HT1080 (cell line): ENCODE results near the gene UMODL1. TPM values are rescaled to one million over a fixed set of nuclear protein-coding genes. Genes with fewer than 3 reads are reported as not detected.

Experiments used
- DNase-seq: peaks from one replicate; pipeline ENCODE4 v3.0.0-alpha.2; 2015; ENCODE audit warnings: low read depth
- total RNA-seq: library from RNA; depleted of rRNA; stranded (reverse); fragments of >200 nt; shearing (Covaris generic); gene quantifications from 2 replicates; pipeline ENCODE4 v1.2.3, GENCODE V29; 2014

UMODL1 gene
- total RNA-seq, 1 experiment from 2014 or later = not detected

DNA sequence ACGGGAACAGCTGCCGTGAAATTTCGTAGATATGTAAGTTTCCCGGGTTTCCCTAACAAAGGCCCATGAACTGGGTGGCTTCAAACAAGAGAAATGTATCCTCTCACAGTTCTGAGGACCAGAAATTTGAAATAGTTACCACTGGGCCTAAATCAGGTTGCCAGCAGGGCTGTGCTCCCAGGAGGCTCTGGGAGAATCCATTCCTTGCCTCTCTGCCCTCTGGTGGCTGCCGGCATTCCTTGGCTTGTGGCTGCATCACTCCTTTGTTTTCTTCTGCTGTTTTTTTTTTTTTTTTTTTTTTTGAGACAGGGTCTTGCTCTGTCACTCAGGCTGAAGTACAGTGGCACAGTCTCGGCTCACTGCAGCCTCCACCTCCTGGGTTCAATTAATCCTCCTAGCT, 23.7 kb downstream of the UMODL1 start:
- DNase-seq = no peak

DNA sequence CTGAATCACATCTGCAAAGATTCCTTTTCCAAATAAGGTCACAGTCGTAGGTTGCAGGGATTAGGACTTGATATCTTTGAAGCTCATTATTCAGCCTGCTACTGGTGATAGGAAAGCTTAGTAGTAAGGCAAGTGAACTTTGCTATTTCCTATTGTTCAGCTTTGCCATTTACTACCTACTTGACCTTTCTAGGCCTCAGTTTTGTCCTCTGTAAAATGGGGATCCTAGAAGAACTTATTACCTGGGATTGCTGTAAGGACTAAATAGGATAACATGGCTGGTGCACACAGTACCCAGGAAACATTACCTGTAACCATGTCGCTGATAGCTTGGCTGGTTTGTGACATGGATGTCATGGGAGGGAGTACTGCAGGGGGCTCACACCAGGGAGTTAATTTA, 24.5 kb downstream of the UMODL1 start:
- DNase-seq = no peak

DNA sequence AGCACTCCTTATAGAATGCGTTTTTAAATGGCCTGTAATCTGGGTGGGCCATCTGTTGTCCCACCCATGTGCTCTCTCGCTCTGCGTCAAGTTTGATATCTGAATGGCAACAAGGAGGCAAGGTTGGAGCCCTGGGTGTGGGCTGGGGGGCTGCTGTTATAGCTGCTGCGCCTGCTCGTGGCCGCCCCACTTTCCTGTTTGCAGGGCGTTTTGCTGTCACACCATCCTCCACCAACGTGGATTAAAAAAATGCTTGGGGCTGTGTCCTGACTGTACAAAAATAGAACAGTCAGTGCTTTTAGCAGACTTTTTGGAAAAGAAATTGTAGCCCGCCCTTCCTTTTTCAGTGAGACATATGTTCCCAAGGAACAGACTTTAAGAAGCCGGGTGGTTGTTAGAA, 25.4 kb downstream of the UMODL1 start:
- no peak for DNase-seq

DNA sequence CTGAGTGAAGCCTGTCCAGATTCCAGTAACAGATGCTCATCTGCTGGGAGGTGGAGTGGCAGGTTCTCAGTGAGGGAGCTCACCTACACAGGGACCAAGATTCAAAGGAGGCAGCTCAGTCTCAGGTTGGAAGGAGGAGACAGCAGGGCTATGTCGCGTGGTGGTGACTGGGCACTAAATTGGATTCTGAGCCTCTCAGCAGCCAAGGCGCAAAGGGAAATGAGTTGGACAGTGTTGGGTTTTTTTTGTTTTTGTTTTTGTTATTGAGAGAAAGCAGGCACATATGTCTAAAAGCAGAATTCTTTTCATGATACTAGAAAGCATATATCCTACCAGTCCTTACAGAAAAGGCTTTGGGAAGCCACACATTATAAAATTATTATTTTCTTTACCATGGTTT, 26.2 kb downstream of the UMODL1 start:
- peak; percentile 16 for DNase-seq

DNA sequence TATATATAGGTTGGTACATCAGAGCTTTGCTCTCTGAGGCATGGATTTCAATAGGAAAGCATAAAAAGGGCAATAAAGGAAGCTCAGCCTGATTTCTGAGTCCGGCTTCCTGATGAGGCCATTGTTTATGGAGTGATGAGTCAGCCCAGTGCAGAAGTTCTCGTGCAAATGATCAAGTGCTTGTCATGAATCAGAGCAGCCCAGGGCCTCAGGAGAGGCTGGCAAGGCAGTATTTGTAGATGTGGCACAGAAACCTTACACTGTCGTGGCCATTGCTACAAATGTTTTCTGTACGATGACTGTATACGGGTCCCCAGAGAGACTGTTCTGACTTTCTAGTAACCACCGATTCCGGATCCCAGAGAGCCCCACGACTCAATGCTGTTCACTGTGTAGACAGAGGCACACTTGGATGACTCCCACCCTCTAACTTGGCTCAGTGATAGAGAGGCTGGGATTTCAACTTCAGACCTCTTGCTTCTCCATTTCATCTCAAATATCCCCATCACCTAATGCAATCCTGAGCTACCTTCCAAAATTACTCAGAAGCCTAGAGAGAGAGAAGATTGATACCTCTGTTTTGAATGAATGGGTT, 26.8 kb downstream of the UMODL1 start:
- DNase-seq = peak; percentile 96

DNA sequence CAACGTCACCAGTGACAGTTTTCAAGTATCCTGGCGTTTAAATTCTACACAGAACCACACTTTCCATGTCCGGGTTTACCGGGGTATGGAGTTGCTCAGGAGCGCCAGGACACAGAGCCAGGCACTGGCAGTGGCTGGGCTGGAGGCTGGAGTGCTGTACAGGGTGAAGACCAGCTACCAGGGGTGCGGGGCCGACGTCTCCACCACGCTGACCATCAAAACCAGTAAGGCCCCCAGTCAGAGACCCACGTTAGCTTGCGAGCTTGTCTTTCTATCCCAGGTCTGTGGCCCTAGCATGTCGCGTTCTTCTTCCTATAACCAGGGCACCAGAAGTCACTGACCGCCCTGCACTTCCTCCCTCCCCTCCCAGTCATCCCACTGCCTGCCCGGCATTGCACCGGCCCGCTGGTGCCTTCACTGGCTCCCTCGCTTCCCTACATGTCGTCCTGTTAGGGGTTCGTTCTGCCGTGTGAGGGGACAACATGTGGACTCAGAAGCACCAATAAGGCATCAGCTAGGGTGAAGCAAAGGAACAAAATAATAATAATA, 27.9 kb downstream of the UMODL1 start:
- DNase-seq = no peak

DNA sequence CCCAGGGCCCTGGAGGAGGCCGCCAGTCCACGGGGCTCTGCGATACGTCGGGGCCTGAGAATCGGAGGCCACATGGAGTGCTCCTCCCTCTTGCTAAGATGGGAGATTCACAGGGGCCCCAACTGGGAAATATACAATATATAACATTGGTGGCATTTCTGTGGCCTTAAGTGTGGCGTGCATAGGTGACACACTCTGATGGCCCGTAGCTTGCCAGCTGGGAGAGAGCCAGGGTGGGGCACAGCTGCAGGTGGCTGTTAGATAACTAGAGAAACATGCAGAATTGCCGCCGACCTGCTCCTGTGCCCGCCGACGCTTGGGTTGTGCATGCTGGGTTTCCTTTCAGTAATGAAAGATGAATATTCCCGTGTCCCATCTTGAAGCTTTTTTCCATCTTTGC, 30.1 kb downstream of the UMODL1 start:
- DNase-seq = no peak

DNA sequence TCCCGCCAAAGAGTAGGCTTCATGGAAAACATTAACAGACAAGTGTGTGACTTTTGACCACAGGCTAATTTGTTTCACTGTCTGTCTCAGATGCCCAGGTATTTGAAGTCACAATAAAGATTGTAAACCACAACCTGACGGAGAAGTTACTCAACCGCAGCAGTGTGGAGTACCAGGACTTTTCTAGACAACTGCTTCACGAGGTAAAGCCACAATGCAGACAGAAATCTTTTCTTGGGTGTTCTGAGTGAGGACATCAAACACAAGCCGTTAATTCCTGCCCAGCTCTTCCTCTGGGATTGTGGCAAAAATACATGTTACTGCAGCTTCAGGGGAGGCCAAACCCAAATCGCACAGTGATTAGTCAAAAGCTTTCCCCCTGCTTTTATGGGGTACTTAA, 31.0 kb downstream of the UMODL1 start:
- DNase-seq = no peak

DNA sequence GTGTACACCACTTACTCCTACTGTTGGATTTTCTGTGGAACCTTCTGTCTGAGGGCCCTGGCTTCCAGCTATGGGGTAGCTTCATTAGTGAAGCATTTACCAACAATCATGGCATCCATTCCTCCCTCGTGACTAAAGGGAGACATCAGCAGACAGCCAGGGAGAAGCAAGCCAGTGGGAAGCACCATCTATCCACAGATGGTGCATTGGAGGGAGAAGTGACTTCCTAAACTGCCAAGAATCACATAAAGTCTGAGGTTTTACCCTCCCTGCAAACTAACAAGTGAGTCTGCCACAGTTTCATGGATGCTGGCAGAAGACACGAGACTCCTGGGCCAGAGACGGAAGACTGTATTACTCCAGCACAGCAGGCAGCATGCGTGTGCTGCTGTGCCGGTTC, 31.4 kb downstream of the UMODL1 start:
- no peak for DNase-seq

DNA sequence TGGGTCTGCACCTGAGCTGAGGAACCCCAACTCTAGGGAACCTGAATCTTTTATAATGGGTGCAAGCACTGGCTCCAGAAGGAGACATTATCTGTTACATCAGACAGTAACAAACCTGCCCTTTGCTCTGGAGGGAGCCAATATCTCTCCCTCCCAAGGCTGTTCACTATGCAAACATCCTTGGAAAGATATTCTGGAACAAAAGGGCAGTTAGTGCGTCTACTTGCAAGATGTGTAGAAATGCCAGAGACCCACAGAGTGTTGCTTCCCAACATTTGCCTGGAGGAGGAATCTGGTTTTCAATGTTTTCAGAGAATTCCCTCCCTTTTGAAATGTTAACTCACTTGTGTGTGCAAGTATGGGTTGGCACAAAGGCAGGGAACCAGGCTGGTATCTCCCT, 31.9 kb downstream of the UMODL1 start:
- DNase-seq = no peak

DNA sequence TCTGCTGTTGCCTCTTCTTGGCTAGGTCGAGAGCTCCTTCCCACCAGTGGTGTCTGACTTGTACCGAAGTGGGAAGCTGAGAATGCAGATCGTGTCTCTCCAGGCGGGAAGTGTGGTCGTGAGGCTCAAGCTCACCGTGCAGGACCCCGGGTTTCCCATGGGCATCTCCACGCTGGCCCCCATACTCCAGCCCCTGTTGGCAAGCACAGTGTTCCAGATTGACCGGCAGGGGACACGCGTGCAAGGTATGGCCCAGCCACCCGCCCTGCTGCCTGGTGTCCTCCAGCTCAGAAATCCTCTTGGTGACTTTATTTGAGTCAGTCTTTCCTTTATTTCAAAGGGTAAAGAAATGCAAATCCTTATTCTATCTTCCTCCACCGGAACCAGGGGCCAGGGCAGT, 32.7 kb downstream of the UMODL1 start:
- no peak for DNase-seq

DNA sequence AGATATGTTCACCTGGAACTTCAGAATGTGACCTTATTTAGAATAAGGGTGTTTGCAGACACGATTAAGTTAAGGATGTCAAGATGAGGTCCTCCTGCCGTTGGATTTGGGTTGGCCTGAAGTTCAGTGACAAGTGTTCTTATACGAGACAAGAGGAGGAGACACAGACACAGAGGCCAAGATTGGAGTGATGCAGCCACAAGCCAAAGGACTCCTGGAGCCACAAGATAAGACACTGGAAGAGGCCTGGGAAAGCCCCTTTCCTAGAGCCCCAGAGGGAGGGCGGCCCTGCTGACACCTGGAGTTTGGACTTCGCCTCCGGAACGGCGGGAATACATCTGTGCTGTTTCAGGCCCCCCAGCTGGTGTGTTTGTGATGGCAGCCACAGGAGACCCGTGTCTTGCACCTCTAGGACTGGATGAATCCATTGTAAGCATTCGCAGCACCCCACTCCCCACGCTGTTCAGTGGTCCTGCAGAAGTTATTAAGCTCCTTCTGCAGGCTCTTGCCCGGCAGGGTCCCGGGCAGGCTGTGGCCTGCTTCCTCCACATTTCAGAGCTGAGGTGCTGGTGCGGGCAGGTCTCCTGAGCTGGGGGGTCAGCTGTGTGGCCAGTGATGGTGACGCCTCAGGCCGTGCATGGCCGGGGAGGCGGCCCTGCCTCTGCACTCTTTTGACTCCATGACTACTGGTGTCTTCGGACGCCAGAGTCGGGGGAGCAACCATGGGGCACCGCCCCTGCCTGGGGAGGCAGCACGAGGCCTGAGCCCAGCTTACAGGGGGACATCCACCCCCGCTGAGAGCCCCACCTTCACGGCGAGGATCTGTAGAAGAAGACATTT, 34.6 kb downstream of the UMODL1 start:
- DNase-seq = no peak

DNA sequence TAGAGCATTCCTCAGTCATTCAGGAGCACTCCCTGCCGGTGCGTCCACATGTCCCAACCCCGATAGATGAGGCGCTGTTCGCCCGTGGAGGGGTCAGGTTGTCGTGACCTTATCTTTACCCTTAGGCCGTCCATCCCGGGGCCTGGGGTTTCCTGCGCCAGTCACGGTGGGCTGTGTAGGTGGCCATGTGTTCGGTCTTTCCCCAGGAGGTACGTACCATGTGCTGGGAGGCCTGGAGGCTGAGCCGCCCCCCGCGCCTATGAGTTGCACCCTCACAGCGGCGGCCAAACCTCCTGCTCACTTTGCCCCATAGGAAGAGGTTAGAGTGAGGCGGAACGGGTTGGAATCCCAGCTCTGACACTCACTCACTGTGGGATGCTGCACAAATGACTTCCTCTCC, 35.3 kb downstream of the UMODL1 start:
- DNase-seq = no peak

DNA sequence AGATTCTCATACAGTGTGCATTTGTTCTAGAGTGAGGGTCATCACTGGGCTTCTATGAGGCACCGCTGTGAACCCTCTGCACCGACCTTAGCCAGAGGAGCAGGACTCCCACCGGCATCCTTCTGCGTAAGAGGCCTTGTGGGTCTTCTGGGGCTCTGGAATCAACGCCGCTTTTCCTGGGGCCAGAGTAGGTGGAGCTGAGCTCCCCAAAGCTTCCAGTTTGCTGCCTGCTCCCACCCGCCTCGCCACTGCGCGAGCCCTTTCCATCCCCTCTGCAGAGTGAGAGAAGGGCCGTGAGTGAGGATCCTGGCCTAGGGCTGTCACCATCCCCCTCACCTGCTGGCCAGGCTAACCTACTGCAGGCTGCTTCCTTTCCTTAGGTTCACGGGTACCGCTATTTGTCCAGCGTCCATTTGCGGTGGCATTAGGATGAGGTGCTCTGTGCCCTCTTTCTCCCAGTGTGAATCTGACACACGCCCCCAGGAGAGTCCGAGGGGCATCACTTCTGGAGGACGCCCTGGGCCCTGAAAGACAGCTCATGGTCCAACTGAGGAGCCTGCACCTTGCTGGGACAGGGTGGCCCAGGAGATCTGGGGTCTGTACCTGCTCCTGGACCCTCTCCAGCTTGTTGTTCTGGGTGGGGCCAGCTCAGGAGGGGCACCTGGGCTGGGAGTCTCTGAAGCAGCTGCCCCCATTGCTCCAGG, 36.2 kb downstream of the UMODL1 start:
- DNase-seq = no peak

DNA sequence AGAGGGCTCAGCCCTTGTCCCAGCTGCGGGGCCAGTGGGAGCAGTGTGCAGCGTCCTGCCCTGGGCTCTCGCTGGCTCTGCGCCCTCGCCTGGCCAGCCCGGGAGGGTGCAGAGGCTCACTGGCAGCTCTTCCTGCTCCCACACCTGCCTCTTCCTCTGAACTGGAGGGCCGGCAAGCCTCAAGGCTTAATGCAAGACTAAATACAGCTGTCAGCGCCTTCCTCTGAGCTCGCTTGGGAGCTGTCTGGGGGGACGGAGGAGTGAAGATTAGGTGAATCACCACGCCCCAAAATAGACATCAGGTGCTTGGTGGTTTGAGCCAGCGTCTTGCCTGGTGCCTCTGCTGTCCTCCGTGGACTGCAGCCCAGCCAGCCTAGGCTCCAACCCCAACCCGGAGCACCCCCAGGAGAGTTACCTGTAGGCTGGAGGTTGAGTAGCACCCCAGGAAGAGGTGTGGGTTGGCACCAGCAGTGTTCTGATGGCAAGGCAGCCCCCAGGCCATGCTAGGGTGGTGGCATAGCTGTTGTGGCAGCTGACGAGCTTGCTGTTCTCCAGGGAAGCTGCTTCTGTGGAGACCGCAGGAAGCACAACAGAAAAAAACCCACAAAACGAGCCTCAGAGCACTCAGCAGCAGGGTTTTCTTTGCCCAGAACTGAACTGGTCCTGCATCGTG, 36.9 kb downstream of the UMODL1 start:
- DNase-seq = peak; percentile 68

DNA sequence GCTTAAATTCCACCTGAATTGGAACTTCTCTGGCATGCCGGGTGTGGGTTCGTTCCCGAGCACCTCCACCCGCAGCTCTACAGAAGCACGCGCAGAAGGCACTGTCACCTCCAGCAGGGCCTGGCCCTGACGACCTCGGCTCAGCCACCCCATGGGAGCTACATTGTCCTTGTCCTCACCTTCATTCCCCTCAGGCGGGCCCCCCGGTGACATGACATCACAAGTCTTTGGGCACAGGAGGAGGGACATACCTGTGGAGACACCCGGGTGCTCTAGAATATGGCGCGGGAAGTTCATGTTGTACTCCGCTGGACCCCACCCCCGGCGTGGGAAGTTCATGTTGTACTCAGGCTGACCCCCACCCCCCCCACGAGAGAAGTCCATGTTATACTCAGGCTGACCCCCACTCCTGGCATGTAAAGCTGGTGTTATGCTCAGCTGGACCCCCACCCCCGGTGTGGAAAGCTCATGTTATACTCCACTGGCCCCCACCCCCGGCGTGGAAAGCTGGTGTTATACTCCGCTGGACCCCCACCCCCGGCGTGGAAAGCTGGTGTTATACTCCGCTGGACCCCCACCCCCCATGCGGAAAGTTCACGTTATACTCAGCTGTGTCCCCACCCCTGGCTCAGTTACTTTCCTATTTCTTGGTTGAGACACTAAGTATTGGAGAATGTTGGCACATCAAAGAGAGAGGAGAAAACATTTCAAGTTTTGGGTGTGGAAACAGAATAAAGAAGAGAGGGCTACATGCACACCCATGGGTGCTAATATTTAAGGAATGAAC, 37.6 kb downstream of the UMODL1 start:
- DNase-seq = no peak

DNA sequence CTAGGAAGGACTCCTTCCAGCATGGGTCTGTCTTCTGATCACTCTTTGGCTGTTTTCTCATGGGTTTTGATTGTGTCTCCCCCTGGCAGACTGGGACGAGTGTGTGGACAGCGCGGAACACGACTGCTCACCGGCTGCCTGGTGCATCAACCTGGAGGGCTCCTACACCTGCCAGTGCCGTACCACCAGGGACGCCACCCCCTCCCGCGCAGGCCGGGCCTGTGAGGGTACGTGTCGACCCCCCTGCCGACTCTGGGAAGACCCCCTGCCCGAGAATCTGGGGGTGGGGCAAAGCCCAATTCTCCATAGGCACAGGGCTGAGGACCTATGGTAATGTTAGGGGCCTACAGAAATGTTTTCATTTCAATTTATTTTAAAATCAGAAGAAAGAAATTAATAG, 38.4 kb downstream of the UMODL1 start:
- DNase-seq = no peak

DNA sequence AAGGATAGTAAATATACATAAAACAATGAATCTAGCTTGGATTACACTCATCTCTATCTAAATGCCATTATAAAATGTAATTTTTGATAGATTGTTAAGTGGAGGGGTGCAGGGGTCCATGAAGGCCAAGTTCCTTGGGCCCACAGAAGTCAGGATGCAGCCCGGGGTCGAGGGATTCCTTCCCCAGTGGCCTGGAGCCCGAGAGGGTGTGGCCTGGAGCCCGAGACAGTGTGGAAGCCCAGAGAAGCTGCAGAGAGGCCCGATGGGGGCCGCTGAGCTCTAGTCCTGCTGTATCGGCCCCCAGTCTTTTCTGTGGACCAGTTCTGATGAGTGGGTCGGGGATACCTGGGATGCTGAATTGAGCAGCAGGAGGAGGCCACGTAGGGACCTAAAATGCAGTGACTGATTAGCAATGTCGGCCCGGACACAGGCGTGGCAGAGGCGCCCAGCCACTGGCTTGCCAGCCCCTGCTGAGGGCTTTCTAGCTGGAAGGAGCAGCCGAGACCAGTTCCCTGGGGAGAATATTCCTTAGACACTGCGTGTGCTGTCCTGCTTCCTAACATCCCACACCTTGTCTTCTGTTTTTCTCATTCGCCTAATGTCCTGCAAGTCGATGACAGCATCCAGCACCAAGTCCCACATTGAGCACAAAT, 38.9 kb downstream of the UMODL1 start:
- no peak for DNase-seq

DNA sequence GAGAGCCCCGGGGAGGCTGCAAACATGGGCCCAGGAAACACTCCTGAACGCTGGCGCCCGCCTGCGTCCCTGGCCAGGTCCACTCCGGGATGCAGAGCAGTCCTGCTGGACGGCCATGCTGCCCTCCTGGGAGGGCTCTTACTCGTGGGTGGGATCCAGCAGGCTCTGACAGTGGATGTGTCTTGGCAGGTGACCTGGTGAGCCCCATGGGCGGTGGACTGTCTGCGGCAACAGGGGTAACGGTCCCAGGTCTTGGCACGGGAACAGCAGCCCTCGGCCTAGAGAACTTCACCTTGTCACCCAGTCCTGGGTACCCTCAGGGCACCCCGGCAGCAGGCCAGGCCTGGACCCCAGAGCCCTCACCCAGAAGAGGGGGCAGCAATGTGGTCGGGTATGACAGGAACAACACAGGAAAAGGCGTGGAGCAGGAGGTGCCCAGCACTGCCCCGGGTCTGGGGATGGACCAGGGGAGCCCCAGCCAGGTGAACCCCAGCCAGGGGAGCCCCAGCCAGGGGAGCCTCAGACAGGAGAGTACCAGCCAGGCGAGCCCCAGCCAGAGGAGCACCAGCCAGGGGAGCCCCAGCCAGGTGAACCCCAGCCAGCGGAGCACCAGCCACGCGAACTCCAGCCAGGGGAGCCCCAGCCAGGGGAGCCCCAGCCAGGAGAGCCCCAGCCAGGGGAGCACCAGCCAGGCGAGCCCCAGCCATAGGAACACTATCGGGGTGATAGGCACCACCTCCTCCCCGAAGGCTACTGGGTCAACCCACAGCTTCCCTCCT, 39.8 kb downstream of the UMODL1 start:
- no peak for DNase-seq

DNA sequence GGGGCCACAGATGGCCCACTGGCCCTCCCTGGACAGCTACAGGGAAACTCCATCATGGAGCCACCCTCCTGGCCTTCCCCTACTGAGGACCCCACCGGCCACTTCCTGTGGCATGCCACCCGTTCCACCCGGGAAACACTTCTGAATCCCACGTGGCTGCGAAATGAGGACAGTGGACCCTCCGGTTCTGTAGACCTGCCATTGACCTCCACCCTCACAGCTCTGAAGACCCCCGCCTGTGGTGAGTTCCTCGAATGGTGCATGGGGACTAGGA, 40.3 kb downstream of the UMODL1 start:
- no peak for DNase-seq
